Fibroblast of mammary gland (primary cell): ENCODE data around the gene LRRC75B.
"Not testable (repeated sequence)": the region's sequence is repeated elsewhere in the genome, so short reads cannot be mapped to it uniquely, and the experiment has no call there.

Experiments used
- DNase-seq: peaks from one replicate; pipeline ENCODE4 v3.0.0-alpha.2; 2010; ENCODE audit warnings: low read depth
- H3K4me3 ChIP-seq: 2 replicates; pipeline ENCODE4 v1.5.1; 2011; ENCODE audit warnings: low read depth, mild to moderate bottlenecking, low read length, moderate library complexity; ENCODE audit not compliant: control insufficient read depth
- TF ChIP-seq, protein P1 (sequence below): conservative IDR thresholded peaks from 2 replicates; pipeline ENCODE4 v1.5.1; 2011; ENCODE audit warnings: low read depth, low read length, inconsistent platforms; ENCODE audit not compliant: control insufficient read depth, insufficient read depth

The LRRC75B gene

GRCh38 chr22:24595863-24596262 lies 3.0 kb upstream of the LRRC75B start:
- TF ChIP-seq, protein P1, sequence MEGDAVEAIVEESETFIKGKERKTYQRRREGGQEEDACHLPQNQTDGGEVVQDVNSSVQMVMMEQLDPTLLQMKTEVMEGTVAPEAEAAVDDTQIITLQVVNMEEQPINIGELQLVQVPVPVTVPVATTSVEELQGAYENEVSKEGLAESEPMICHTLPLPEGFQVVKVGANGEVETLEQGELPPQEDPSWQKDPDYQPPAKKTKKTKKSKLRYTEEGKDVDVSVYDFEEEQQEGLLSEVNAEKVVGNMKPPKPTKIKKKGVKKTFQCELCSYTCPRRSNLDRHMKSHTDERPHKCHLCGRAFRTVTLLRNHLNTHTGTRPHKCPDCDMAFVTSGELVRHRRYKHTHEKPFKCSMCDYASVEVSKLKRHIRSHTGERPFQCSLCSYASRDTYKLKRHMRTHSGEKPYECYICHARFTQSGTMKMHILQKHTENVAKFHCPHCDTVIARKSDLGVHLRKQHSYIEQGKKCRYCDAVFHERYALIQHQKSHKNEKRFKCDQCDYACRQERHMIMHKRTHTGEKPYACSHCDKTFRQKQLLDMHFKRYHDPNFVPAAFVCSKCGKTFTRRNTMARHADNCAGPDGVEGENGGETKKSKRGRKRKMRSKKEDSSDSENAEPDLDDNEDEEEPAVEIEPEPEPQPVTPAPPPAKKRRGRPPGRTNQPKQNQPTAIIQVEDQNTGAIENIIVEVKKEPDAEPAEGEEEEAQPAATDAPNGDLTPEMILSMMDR, result no peak
- DNase-seq, result no peak
- no peak overlapping the region for H3K4me3 ChIP-seq

DNA sequence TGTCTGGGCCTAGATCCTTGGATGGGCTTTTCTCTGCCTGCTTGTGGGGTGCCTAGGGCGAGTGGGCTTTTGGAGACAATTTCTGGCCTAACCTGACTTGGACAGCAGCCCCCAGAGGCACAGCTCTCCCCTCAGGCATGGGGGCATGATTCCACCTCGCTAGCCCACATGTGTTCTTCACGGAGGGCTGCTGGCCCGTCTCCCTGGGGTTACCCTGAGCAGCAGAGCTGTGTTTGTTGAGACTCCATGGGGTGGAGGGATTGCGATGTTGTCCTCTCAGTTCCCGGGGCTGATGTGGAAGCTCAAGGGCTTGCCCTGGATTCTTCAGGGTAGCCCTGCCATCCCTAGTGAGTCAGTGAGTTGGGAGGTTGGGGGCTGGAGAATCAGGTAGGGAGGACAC lies 2.4 kb upstream of the LRRC75B start:
- no peak overlapping the region for H3K4me3 ChIP-seq
- DNase-seq, result no peak
- TF ChIP-seq, protein P1, result no peak

GRCh38 chr22:24594569-24595120 lies 1.8 kb upstream of the LRRC75B start:
- TF ChIP-seq, protein P1, result no peak
- no peak for DNase-seq
- no peak overlapping the region for H3K4me3 ChIP-seq

- TF ChIP-seq, protein P1, result no peak
- H3K4me3 ChIP-seq, result no peak overlapping the region
- no peak for DNase-seq
These were observed 1.1 kb upstream of the LRRC75B start for GRCh38 chr22:24593836-24594568.

- DNase-seq, H3K4me3 ChIP-seq: not testable (repeated sequence)
These were observed 624 bp upstream of the LRRC75B start for GRCh38 chr22:24593559-24593835.

GRCh38 chr22:24592058-24592850 lies 619 bp downstream of the LRRC75B start:
- TF ChIP-seq, protein P1, result no peak
- peak; percentile 19 for DNase-seq
- peak overlapping the region; percentile 52 for H3K4me3 ChIP-seq

- H3K4me3 ChIP-seq, result no peak overlapping the region
- DNase-seq, result no peak
- TF ChIP-seq, protein P1, result no peak
These were observed 1.5 kb downstream of the LRRC75B start for GRCh38 chr22:24591286-24591830.
